CD14-positive monocyte (primary cell): ENCODE data around the gene PARL. TPM values are rescaled to one million over a fixed set of nuclear protein-coding genes. Genes with fewer than 3 reads are reported as not detected.

Experiments used
- DNase-seq, 3 donors: peaks; one replicate each; pipeline ENCODE4 v3.0.0-alpha.2; 2011 to 2022
- H2AFZ ChIP-seq: 2 replicates; pipeline ENCODE4 v1.6.0; 2012; ENCODE audit warnings: mild to moderate bottlenecking, low read depth, low read length, inconsistent platforms; ENCODE audit not compliant: insufficient read depth, poor library complexity, severe bottlenecking
- H3K27ac ChIP-seq, 2 donors: 1 replicate in 1 of 2; 2 replicates in 1 of 2; pipeline ENCODE4 v1.5.1; 2012 to 2013; ENCODE audit warnings: low read length in 2 of 2, control low read depth in 1 of 2, inconsistent platforms in 1 of 2, low read depth in 1 of 2, mild to moderate bottlenecking in 1 of 2
- H3K27me3 ChIP-seq, 2 donors: one replicate each; pipeline versions ENCODE4 v1.6.0 to v1.6.1; 2011 to 2013; ENCODE audit warnings: low read length in 2 of 2; ENCODE audit not compliant: control insufficient read depth in 2 of 2, insufficient read depth in 2 of 2
- H3K36me3 ChIP-seq, 2 donors: replicated peaks in 1 of 2; 1 replicate in 1 of 2; 2 replicates in 1 of 2; pipeline versions ENCODE4 v1.5.1 to v1.6.1; 2012 to 2013; ENCODE audit warnings: low read length in 2 of 2, control low read depth in 1 of 2, inconsistent platforms in 1 of 2, mild to moderate bottlenecking in 1 of 2; ENCODE audit not compliant: insufficient read depth in 2 of 2, control insufficient read depth in 1 of 2
- H3K4me1 ChIP-seq, 2 donors: 1 replicate in 1 of 2; 2 replicates in 1 of 2; pipeline versions ENCODE4 v1.5.1 to v1.6.1; 2012 to 2013; ENCODE audit warnings: low read length in 2 of 2, control low read depth in 1 of 2, inconsistent platforms in 1 of 2, mild to moderate bottlenecking in 1 of 2, moderate library complexity in 1 of 2; ENCODE audit not compliant: insufficient read depth in 2 of 2, control insufficient read depth in 1 of 2
- H3K4me2 ChIP-seq: replicated peaks from 2 replicates; pipeline ENCODE3; 2012; ENCODE audit warnings: low read length, moderate library complexity, mild to moderate bottlenecking; ENCODE audit not compliant: poor library complexity, severe bottlenecking; ENCODE audit errors: extremely low read depth
- H3K4me3 ChIP-seq, 3 experiments: fragments of 200-600 bp in 1 of 3; sonication (generic) in 1 of 3; replicated peaks in 1 of 3; 1 replicate in 2 of 3; 2 replicates in 1 of 3; pipeline ENCODE4 v1.5.1; 2011 to 2013; ENCODE audit warnings: low read length in 3 of 3, mild to moderate bottlenecking in 3 of 3, control low read depth in 2 of 3, low read depth in 2 of 3, inconsistent platforms in 1 of 3, moderate library complexity in 1 of 3
- H3K79me2 ChIP-seq: 2 replicates; pipeline ENCODE4 v1.6.0; 2012; ENCODE audit warnings: mild to moderate bottlenecking, control low read depth, inconsistent platforms, low read length, moderate library complexity; ENCODE audit not compliant: insufficient read depth
- H3K9ac ChIP-seq: 2 replicates; pipeline ENCODE4 v1.6.0; 2017; ENCODE audit warnings: low read length, mild to moderate bottlenecking; ENCODE audit not compliant: insufficient read depth, poor library complexity, severe bottlenecking
- H3K9me3 ChIP-seq, 2 donors: replicated peaks in 1 of 2; 1 replicate in 1 of 2; 2 replicates in 1 of 2; pipeline versions ENCODE4 v1.5.1 to v1.6.1; 2012 to 2013; ENCODE audit warnings: low read length in 2 of 2, control low read depth in 1 of 2; ENCODE audit not compliant: control insufficient read depth in 1 of 2, insufficient read depth in 1 of 2
- H4K20me1 ChIP-seq: 2 replicates; pipeline ENCODE4 v1.6.0; 2012; ENCODE audit warnings: mild to moderate bottlenecking, low read length, control low read depth, moderate library complexity; ENCODE audit not compliant: insufficient read depth
- H3K27ac Mint-ChIP-seq, 7 donors: one replicate each; pipeline ENCODE4 v1.8.0; 2020; ENCODE audit warnings: mild to moderate bottlenecking in 7 of 7, mixed read lengths in 7 of 7, moderate library complexity in 6 of 7, inconsistent platforms in 2 of 7
- H3K27me3 Mint-ChIP-seq, 3 donors: one replicate each; pipeline ENCODE4 v1.8.0; 2021 to 2022; ENCODE audit warnings: low read depth in 3 of 3, mild to moderate bottlenecking in 3 of 3, mixed read lengths in 3 of 3, moderate library complexity in 3 of 3, inconsistent platforms in 1 of 3
- H3K36me3 Mint-ChIP-seq, 2 donors: one replicate each; pipeline ENCODE4 v1.8.0; 2020; ENCODE audit warnings: mixed read lengths in 2 of 2, inconsistent platforms in 1 of 2, mild to moderate bottlenecking in 1 of 2
- H3K4me1 Mint-ChIP-seq: one replicate; pipeline ENCODE4 v1.8.0; 2020; ENCODE audit warnings: mild to moderate bottlenecking, mixed read lengths
- H3K4me3 Mint-ChIP-seq, 2 donors: one replicate each; pipeline ENCODE4 v1.8.0; 2020; ENCODE audit warnings: mild to moderate bottlenecking in 2 of 2, mixed read lengths in 2 of 2, moderate library complexity in 1 of 2
- H3K9me3 Mint-ChIP-seq, 7 donors: one replicate each; pipeline ENCODE4 v1.8.0; 2020 to 2022; ENCODE audit warnings: mixed read lengths in 7 of 7, mild to moderate bottlenecking in 6 of 7, moderate library complexity in 6 of 7, inconsistent platforms in 2 of 7
- WGBS: methylation state at CpG from one replicate; pipeline ENCODE4 v1.1.5; 2013; ENCODE audit warnings: missing lambda C conversion rate; ENCODE audit not compliant: insufficient coverage; 5-methylcytosine and 5-hydroxymethylcytosine counted together
- intact Hi-C, 2 donors: fragments of 100-400 bp; cut with micrococcal nuclease; formaldehyde crosslinking; loops; one replicate each; pipeline versions ENCODE4 v1.15.0 to v1.15.1; 2023
- polyA plus RNA-seq, 3 donors: library from polyadenylated mRNA; depleted of rRNA in 1 of 3; unstranded in 2 of 3; stranded (reverse) in 1 of 3; fragments of 300-500 nt in 2 of 3; fragments of >200 nt in 1 of 3; fragmentation: Illumina TruSeq in 2 of 3; gene quantifications; 1 replicate in 2 of 3; 2 replicates in 1 of 3; pipeline ENCODE4 v1.2.3, GENCODE V29; 2012 to 2021
- TF ChIP-seq, protein P1 (sequence below): fragments of 200-600 bp; IDR thresholded peaks from one replicate; pipeline ENCODE4 v1.8.0; 2022; ENCODE audit warnings: antibody characterized with exemption, mild to moderate bottlenecking

PARL gene
- polyA plus RNA-seq, 3 donors: 65.6 to 196 (median 155) TPM

DNA sequence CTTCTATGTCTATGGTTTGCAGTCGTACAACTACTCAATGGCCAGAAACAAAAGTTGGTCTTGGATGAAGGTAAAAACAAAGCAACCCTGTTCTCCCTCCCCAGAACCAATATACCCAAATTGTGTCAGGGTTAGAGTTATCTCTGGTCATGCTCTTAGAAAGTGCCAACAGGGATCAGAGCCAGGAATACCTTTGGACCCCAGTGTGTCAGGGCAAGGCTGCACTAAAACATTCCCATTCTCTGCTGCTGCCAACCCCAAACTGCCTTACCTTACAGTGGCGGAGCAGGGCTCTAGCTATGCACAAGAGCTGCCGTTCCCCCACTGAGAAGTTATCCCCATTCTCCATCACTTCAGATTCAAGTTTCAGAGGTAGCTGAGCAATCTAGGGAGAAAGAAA, 42.4 kb upstream of the PARL start:
- Histone ChIP-seq H3K79me2 (no peaks in the 10 kb centered on the region), H3K27ac (no peak overlapping the region), H2AFZ (no peak overlapping the region), H3K9me3 (no peaks in the 10 kb centered on the region), H3K9ac (no peak overlapping the region), H3K4me2 (no peak overlapping the region), H3K4me1 (no peaks in the 10 kb centered on the region), H3K27me3 (no peaks in the 10 kb centered on the region), H4K20me1 (no peaks in the 10 kb centered on the region), H3K36me3 (peaks cover 20 to 54% of the 10 kb centered on the region in 2 donors), H3K4me3 (no peak overlapping the region)
- Mint-ChIP-seq H3K9me3 (peaks cover 0 to 2% (median 0%) of the 10 kb centered on the region in 7 donors), H3K27me3 (peaks cover 0 to under 1% (median 0%) of the 10 kb centered on the region in 3 donors), H3K4me3 (no peak overlapping the region), H3K36me3 (peaks cover 45 to 50% of the 10 kb centered on the region in 2 donors), H3K27ac (no peak overlapping the region), H3K4me1 (peaks cover 7% of the 10 kb centered on the region)
- intact Hi-C loops: no loop called here
- DNase-seq: no peak
- no CpG with 5 or more reads among the region's 3 CpGs for WGBS
- TF ChIP-seq, protein P1, sequence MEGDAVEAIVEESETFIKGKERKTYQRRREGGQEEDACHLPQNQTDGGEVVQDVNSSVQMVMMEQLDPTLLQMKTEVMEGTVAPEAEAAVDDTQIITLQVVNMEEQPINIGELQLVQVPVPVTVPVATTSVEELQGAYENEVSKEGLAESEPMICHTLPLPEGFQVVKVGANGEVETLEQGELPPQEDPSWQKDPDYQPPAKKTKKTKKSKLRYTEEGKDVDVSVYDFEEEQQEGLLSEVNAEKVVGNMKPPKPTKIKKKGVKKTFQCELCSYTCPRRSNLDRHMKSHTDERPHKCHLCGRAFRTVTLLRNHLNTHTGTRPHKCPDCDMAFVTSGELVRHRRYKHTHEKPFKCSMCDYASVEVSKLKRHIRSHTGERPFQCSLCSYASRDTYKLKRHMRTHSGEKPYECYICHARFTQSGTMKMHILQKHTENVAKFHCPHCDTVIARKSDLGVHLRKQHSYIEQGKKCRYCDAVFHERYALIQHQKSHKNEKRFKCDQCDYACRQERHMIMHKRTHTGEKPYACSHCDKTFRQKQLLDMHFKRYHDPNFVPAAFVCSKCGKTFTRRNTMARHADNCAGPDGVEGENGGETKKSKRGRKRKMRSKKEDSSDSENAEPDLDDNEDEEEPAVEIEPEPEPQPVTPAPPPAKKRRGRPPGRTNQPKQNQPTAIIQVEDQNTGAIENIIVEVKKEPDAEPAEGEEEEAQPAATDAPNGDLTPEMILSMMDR: no peak

DNA sequence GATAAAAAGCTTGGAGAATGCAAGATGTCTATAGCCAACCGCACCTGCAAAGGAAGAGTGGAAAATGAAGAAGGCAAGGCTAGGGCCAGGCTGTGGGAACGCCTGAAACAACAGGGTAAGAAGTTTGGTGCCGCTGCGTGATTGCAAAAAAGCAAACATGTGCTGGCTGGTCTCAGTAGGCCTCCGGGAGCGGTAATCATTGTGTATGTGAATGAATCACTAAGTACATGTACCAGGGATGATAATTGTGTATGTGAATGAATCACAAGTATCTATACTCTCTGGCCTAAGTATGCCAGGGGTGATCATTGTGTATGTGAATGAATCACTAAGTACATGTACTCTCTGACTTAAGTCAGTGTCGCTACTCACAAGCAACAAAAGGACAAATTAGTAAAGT, 40.3 kb upstream of the PARL start:
- H3K27me3 Mint-ChIP-seq: peaks cover 0 to 2% (median 0%) of the 10 kb centered on the region in 3 donors
- Histone ChIP-seq H3K79me2 (no peaks in the 10 kb centered on the region), H4K20me1 (no peaks in the 10 kb centered on the region), H3K4me1 (no peaks in the 10 kb centered on the region), H3K4me3 (no peak overlapping the region), H2AFZ (no peak overlapping the region), H3K27me3 (no peaks in the 10 kb centered on the region), H3K4me2 (no peak overlapping the region), H3K9me3 (no peaks in the 10 kb centered on the region), H3K36me3 (peaks cover 23 to 63% of the 10 kb centered on the region in 2 donors), H3K27ac (no peak overlapping the region), H3K9ac (no peak overlapping the region)
- DNase-seq: no peak
- TF ChIP-seq, protein P1: no peak
- no peaks in the 10 kb centered on the region for H3K4me1 Mint-ChIP-seq
- H3K36me3 Mint-ChIP-seq: peaks cover 50 to 52% of the 10 kb centered on the region in 2 donors
- H3K27ac Mint-ChIP-seq: peak overlapping the region in 2 of 7 donors; percentile 9 to 26
- H3K9me3 Mint-ChIP-seq: peaks cover 0 to 2% (median 0%) of the 10 kb centered on the region in 7 donors
- WGBS: 98% methylated on average over 6 of the region's 7 CpGs
- intact Hi-C loops: no loop called here
- H3K4me3 Mint-ChIP-seq: no peak overlapping the region
